ENCODE results near the gene NPM1.

DNA sequence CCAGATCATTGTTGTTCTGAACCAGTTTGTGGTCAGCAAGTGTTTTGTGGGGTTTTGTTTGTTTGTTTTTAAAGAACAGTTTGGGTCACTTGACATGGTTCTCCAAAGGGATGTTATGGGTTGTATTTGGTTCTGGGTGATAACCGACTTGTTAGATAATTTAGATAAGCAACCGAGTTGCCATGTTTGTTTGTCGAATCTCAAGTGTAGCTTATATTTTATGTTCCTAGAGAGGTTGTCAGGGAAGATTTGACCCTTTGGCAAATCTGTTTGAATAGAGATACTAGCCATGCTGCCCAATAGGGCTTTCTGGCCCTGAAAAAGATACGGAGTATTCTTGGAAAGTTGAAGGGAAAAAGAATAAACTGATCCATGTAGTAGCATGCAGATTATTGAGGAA, 19.6 kb downstream of the NPM1 start:
- TF ChIP-seq, protein P1, sequence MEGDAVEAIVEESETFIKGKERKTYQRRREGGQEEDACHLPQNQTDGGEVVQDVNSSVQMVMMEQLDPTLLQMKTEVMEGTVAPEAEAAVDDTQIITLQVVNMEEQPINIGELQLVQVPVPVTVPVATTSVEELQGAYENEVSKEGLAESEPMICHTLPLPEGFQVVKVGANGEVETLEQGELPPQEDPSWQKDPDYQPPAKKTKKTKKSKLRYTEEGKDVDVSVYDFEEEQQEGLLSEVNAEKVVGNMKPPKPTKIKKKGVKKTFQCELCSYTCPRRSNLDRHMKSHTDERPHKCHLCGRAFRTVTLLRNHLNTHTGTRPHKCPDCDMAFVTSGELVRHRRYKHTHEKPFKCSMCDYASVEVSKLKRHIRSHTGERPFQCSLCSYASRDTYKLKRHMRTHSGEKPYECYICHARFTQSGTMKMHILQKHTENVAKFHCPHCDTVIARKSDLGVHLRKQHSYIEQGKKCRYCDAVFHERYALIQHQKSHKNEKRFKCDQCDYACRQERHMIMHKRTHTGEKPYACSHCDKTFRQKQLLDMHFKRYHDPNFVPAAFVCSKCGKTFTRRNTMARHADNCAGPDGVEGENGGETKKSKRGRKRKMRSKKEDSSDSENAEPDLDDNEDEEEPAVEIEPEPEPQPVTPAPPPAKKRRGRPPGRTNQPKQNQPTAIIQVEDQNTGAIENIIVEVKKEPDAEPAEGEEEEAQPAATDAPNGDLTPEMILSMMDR (IDR thresholded peaks at IDR 0.05): no peak
- no peak for TF ChIP-seq POLR2A (IDR thresholded peaks at IDR 0.05)
